GM23248 (cell line): ENCODE data around the gene MCF2L.

ENCODE experiments used
- EZH2 ChIP-seq: fragments of 200-600 bp; sonication (generic); IDR thresholded peaks from 2 replicates; pipeline ENCODE4 v1.6.1; 2018; ENCODE audit warnings: antibody characterized with exemption, mild to moderate bottlenecking; ENCODE audit not compliant: insufficient read depth, poor library complexity, severe bottlenecking
- EZH2phosphoT487 ChIP-seq: fragments of 200-600 bp; sonication (generic); IDR thresholded peaks from 2 replicates; pipeline ENCODE4 v1.6.1; 2018; ENCODE audit warnings: antibody characterized with exemption, moderate library complexity, mild to moderate bottlenecking, low read depth; ENCODE audit not compliant: insufficient read depth

GRCh38 chr13:113103646-113104045 lies 134.6 kb downstream of the MCF2L start:
- TF ChIP-seq EZH2phosphoT487 (no peak), EZH2 (no peak)
